RWPE1 (cell line): ENCODE results near the gene CLP1.
A peak's percentile ranks its signal among the peaks of the same experiment; 100 is the strongest.
"Not testable (repeated sequence)": the region's sequence is repeated elsewhere in the genome, so short reads cannot be mapped to it uniquely, and the experiment has no call there.

ENCODE experiments used
- CTCF ChIA-PET: fragments of 350-600 bp; sonication (Branson Sonifier 250); formaldehyde crosslinking; extraction: SDS; loops from one replicate; lab custom pipeline; 2021; lab: Yijun Ruan, JAX
- POLR2A ChIA-PET: fragments of 400-600 bp; formaldehyde crosslinking; extraction: SDS; loops from one replicate; lab custom pipeline; 2020; ENCODE audit warnings: antibody characterized with exemption; ENCODE audit not compliant: low non-redundant PET; lab: Yijun Ruan, JAX
- DNase-seq: peaks from one replicate; pipeline ENCODE4 v3.0.0; 2012; ENCODE audit warnings: low spot score
- H3K27ac ChIP-seq: fragments of 450-650 bp; 2 replicates; pipeline ENCODE4 v1.5.1; 2017
- CTCF ChIP-seq: fragments of 450-650 bp; conservative IDR thresholded peaks from 2 replicates; pipeline ENCODE4 v1.5.1; 2017; ENCODE audit warnings: low read depth, mild to moderate bottlenecking

The CLP1 gene

GRCh38 chr11:57679396-57679795 lies 21.8 kb downstream of the CLP1 start:
- ChIA-PET POLR2A (no interaction called here), CTCF (no interaction called here)
- peak; percentile 79 for DNase-seq
- H3K27ac ChIP-seq, result peak overlapping the region; percentile 98
- no peak for TF ChIP-seq CTCF

- DNase-seq, result peak; percentile 62
- ChIA-PET POLR2A (no interaction called here), CTCF (interaction anchor here (0.7 kb wide), 1 partner anchor 101 kb away, joined by 3 read pairs; no protein-coding TSS in a partner anchor)
- peak overlapping the region; percentile 98 for H3K27ac ChIP-seq
- no peak for TF ChIP-seq CTCF
Observed at GRCh38 chr11:57680552-57680874, 23.0 kb downstream of the CLP1 start.

- ChIA-PET CTCF (interaction anchor here (0.7 kb wide), 1 partner anchor 101 kb away, joined by 3 read pairs; no protein-coding TSS in a partner anchor), POLR2A (interaction anchor here (0.5 kb wide), 1 partner anchor 14 kb away, joined by 7 read pairs; no protein-coding TSS in a partner anchor)
- no peak overlapping the region for H3K27ac ChIP-seq
- TF ChIP-seq CTCF, result no peak
- no peak for DNase-seq
Observed at GRCh38 chr11:57681168-57681567, 23.6 kb downstream of the CLP1 start.

- POLR2A ChIA-PET, H3K27ac ChIP-seq, DNase-seq, CTCF ChIA-PET: not testable (repeated sequence)
Observed at GRCh38 chr11:57690474-57690873, 32.9 kb downstream of the CLP1 start.

GRCh38 chr11:57698843-57699365 lies 41.3 kb downstream of the CLP1 start:
- peak overlapping the region; percentile 37 for H3K27ac ChIP-seq
- POLR2A ChIA-PET, result no interaction called here
- DNase-seq, result no peak
- CTCF ChIA-PET, result interaction anchor here (0.6 kb wide), 2 partner anchors 131 to 449 kb away, joined by 3 read pairs; no protein-coding TSS in a partner anchor
- no peak for TF ChIP-seq CTCF

- ChIA-PET CTCF (interaction anchor here (0.7 kb wide), 1 partner anchor 55 kb away, joined by 3 read pairs; no protein-coding TSS in a partner anchor), POLR2A (no interaction called here)
- no peak for TF ChIP-seq CTCF
- DNase-seq, result no peak
- H3K27ac ChIP-seq, result no peak overlapping the region
Observed at GRCh38 chr11:57699813-57700212, 42.3 kb downstream of the CLP1 start.

GRCh38 chr11:57700425-57700824 lies 42.9 kb downstream of the CLP1 start:
- ChIA-PET POLR2A (no interaction called here), CTCF (no interaction called here)
- no peak for DNase-seq
- TF ChIP-seq CTCF, result no peak
- H3K27ac ChIP-seq, result no peak overlapping the region
